Measurements from ENCODE around the gene CHERP. TPM values are rescaled to one million over a fixed set of nuclear protein-coding genes. Genes with fewer than 3 reads are reported as not detected.

CHERP gene
- total and polyA plus RNA-seq, 2 of the 8 experiments (the other 6 are each of a cell fraction or from before 2014, with no cell fraction given) = 13.9 to 73.7 TPM

DNA sequence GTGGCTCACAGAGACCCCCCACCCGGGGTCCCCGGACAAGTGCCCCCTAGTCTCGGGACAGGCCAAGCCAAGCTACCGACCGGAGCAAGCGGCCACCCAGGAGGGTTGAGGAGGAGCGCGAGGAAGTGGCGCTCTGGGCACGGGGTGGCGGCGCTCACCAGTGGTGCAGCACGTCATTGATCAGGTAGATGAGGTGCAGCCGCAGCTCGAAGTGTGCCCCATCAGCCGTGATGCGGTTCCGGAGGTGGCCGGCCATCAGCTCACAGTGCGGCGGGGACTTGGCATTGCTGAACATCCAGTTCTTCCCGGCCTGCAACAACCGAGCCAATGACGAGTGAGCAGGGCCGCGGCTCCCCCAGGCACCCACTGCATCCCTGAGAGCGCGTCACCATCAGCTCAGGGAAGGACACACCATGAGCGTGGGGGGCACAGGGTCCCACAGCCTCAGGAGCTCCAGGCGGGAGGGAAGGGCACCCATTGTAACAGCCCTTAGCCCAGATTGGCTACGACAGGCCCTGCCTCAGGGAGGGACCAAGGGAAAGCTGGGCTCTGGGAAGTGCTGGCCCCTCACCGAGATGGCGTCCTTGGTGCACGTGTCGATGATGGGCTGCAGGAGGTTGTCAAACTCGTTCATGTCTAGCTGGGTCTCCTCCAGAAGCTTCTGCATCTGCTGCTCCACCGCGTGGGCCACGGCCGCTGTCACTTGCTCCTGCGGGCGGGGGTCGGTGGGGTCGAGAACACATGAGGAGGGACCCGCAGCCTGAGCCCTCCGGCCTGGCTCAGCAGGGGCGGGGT is 9.6 kb downstream of the CHERP start:
- no peak overlapping the region for H3K4ac ChIP-seq (replicated peaks; ENCODE audit: insufficient read length, low read depth, low read length)
- H2BK20ac ChIP-seq (ENCODE audit: low read length) = no peak overlapping the region
- no peak overlapping the region for H4K91ac ChIP-seq (replicated peaks; ENCODE audit: insufficient read length, low read length)
- H3K27ac ChIP-seq (ENCODE audit: low read depth, low read length) = no peak overlapping the region
- POLR2A ChIA-PET (ENCODE audit: partially characterized antibody) = interaction anchor here (0.8 to 6.2 kb wide), 5 partner anchors 9 to 203 kb away, joined by 3 to 34 read pairs (median 4); partner anchors contain the start of gene CHERP
- FAIRE-seq (no peak), DNase-seq (ENCODE audit: low read depth in 1 of 2, low spot score in 2 of 2) (no peak)
- TF ChIP-seq SP2 (IDR thresholded peaks at IDR 0.05; ENCODE audit: low read length) (no peak), EP300 (IDR thresholded peaks at IDR 0.05; ENCODE audit: borderline replicate concordance in 1 of 2, low read depth in 2 of 2, low read length in 2 of 2) (no peak), SP1 (IDR thresholded peaks at IDR 0.05; ENCODE audit: low read depth, low read length) (no peak), SAP30 (IDR thresholded peaks at IDR 0.05; ENCODE audit: insufficient read depth, insufficient replicate concordance, low read length) (no peak), SIRT6 (IDR thresholded peaks at IDR 0.05; ENCODE audit: low read length) (no peak), CEBPB (IDR thresholded peaks at IDR 0.05; ENCODE audit: low read depth, low read length) (no peak)
- H3K79me2 ChIP-seq (ENCODE audit: control insufficient read depth in 1 of 2, insufficient read depth in 2 of 2, low read length in 2 of 2) = peaks cover under 1 to 18% of the 10 kb centered on the region in 2 experiments
- H2AFZ ChIP-seq (ENCODE audit: low read length) = no peak overlapping the region
- CTCF ChIA-PET (ENCODE audit: partially characterized antibody) = interaction anchor here (0.8 to 3.0 kb wide), 3 partner anchors 52 to 91 kb away, joined by 3 to 10 read pairs (median 9); no protein-coding TSS in a partner anchor
- no peak overlapping the region; the same call in 1 of the 2 replicates for H4K8ac ChIP-seq (ENCODE audit: extremely low read depth, insufficient read depth, low read length)
- H3K27me3 ChIP-seq (replicated peaks in 1 of 4; ENCODE audit: control insufficient read depth in 3 of 4, extremely low read depth in 1 of 4, insufficient read depth in 3 of 4, low read length in 3 of 4) = no peaks in the 10 kb centered on the region
- 94% methylated on average over 42 of the region's 47 CpGs; no CpG with 5 or more reads in 1 of the 2 experiments for WGBS, 2 experiments (ENCODE audit: extremely low coverage in 1 of 2, insufficient coverage in 1 of 2, insufficient read length in 1 of 2, insufficient replicate concordance in 2 of 2, low coverage in 1 of 2, low lambda C conversion rate in 2 of 2, missing lambda C conversion rate in 1 of 2)
- H3K14ac ChIP-seq (ENCODE audit: insufficient read length) = no peak overlapping the region
- no peak overlapping the region for H4K5ac ChIP-seq (ENCODE audit: insufficient read length, low read depth, low read length)
- H3K23ac ChIP-seq (ENCODE audit: insufficient read length) = no peak overlapping the region
- H3K36me3 ChIP-seq (ENCODE audit: control insufficient read depth in 2 of 4, insufficient read depth in 4 of 4, low read length in 3 of 4) = peaks cover 36 to 75% (median 72%) of the 10 kb centered on the region in 4 experiments
- H2BK120ac ChIP-seq (replicated peaks; ENCODE audit: low read depth, low read length) = no peak overlapping the region
- H3K4me3 ChIP-seq (ENCODE audit: extremely low read depth in 1 of 4, insufficient read depth in 2 of 4, low read depth in 3 of 4, low read length in 4 of 4) = no peak overlapping the region
- H3K4me2 ChIP-seq (ENCODE audit: insufficient read depth in 1 of 2, low read depth in 2 of 2, low read length in 2 of 2) = no peak overlapping the region
- no peak overlapping the region for H3K56ac ChIP-seq (replicated peaks; ENCODE audit: insufficient read length, low read depth, low read length)
- H3K4me1 ChIP-seq (replicated peaks in 1 of 4; ENCODE audit: control insufficient read depth in 3 of 4, insufficient read depth in 4 of 4, low read length in 3 of 4) = no peaks in the 10 kb centered on the region
- H3K79me1 ChIP-seq (ENCODE audit: low read depth, low read length) = peaks cover 12% of the 10 kb centered on the region
- no peak overlapping the region for H2BK12ac ChIP-seq (ENCODE audit: low read depth, low read length)
- no peaks in the 10 kb centered on the region for H3K9me3 ChIP-seq (ENCODE audit: insufficient read depth in 2 of 2, low read depth in 1 of 2, low read length in 1 of 2)
- H2AK5ac ChIP-seq (ENCODE audit: low read depth, low read length) = no peak overlapping the region
- H3K9ac ChIP-seq (replicated peaks in 1 of 4; ENCODE audit: extremely low read depth in 1 of 4, low read depth in 3 of 4, low read length in 3 of 4) = no peak overlapping the region
- H4K20me1 ChIP-seq (replicated peaks in 1 of 2; ENCODE audit: control insufficient read depth in 1 of 2, insufficient read depth in 2 of 2, low read length in 2 of 2) = peaks cover 14 to 44% of the 10 kb centered on the region in 2 experiments
- H3K23me2 ChIP-seq (ENCODE audit: low read depth, low read length) = no peaks in the 10 kb centered on the region
- no peak overlapping the region for H2BK15ac ChIP-seq (ENCODE audit: low read length)
- no peak overlapping the region; the same call in 1 of the 2 replicates for H2BK5ac ChIP-seq (ENCODE audit: low read depth, low read length)
- H3K18ac ChIP-seq (ENCODE audit: extremely low read depth, low read length) = no peak overlapping the region

All from H1 (cell line).